K562 (cell line): ENCODE measurements around the gene DCHS2. TPM values are rescaled to one million over a fixed set of nuclear protein-coding genes. Genes with fewer than 3 reads are reported as not detected.

Experiments used
- ATAC-seq: fragments of 200-7000 bp; cut with Tn5 transposase; 3 replicates; pipeline ENCODE4 v1.9.1; 2020; ENCODE audit warnings: moderate library complexity
- BruUV-seq: library from RNA; stranded (reverse); fragments of 400-500 nt; replicated peaks from 2 replicates; lab custom pipeline; 2021; lab: Mats Ljungman, UMichigan
- CTCF ChIA-PET: fragments of 300-600 bp; formaldehyde crosslinking; extraction: SDS; loops from one replicate; lab custom pipeline; 2021; ENCODE audit warnings: low intra/inter-chr PET ratio; lab: Yijun Ruan, JAX
- POLR2A ChIA-PET: fragments of 300-600, 350-650 bp; sonication (Branson Sonifier 250); formaldehyde crosslinking; extraction: SDS; loops from one replicate; lab custom pipeline; 2021; ENCODE audit warnings: antibody characterized with exemption, inconsistent platforms; lab: Yijun Ruan, JAX
- DNase-seq, 4 experiments: peaks; one replicate each; pipeline versions ENCODE4 v3.0.0 to v3.0.0-alpha.2; 2011 to 2018; ENCODE audit warnings: low spot score in 3 of 4, mixed read lengths in 3 of 4; ENCODE audit errors: extremely low read depth in 1 of 4
- FAIRE-seq: peaks from 2 replicates; lab custom pipeline; 2011; peaks lifted over from hg19 to GRCh38; lab: Jason Lieb, UNC
- H2AFZ ChIP-seq: 2 replicates; pipeline ENCODE4 v1.6.0; 2011; ENCODE audit warnings: low read depth, low read length, control low read depth, inconsistent platforms
- H3K27ac ChIP-seq: fragments of 200-600 bp; 3 replicates; pipeline ENCODE4 v1.8.0; 2011; ENCODE audit warnings: low read depth, mild to moderate bottlenecking, control low read depth, inconsistent platforms, low read length, moderate library complexity, mixed read lengths; ENCODE audit errors: extremely low read depth
- H3K27me3 ChIP-seq, 2 experiments: fragments of 300-600 bp in 1 of 2; 2 replicates in 1 of 2; 3 replicates in 1 of 2; pipeline versions ENCODE4 v1.6.0 to v1.8.0; 2011; ENCODE audit warnings: inconsistent platforms in 2 of 2, low read length in 2 of 2, mild to moderate bottlenecking in 1 of 2, mixed read lengths in 1 of 2, moderate library complexity in 1 of 2; ENCODE audit not compliant: control insufficient read depth in 2 of 2, insufficient read depth in 2 of 2
- H3K36me3 ChIP-seq: fragments of 300-600 bp; 3 replicates; pipeline ENCODE4 v1.8.0; 2011; ENCODE audit warnings: mild to moderate bottlenecking, low read length, inconsistent platforms; ENCODE audit not compliant: control insufficient read depth, insufficient read depth
- H3K4me1 ChIP-seq, 2 experiments: fragments of 200-600 bp in 1 of 2; replicated peaks in 1 of 2; 2 replicates in 1 of 2; 3 replicates in 1 of 2; pipeline versions ENCODE4 v1.5.1 to v1.8.0; 2011; ENCODE audit warnings: inconsistent platforms in 2 of 2, low read length in 2 of 2, mild to moderate bottlenecking in 1 of 2, mixed read lengths in 1 of 2, moderate library complexity in 1 of 2; ENCODE audit not compliant: control insufficient read depth in 2 of 2, insufficient read depth in 2 of 2
- H3K4me2 ChIP-seq: 2 replicates; pipeline ENCODE4 v1.6.1; 2011; ENCODE audit warnings: low read length, control low read depth, inconsistent platforms, mixed read lengths; ENCODE audit not compliant: insufficient read depth
- H3K4me3 ChIP-seq: fragments of 200-600 bp; sonication (generic), shearing (Covaris generic); 2 replicates; pipeline ENCODE4 v1.5.1; 2016; ENCODE audit warnings: control low read depth, inconsistent platforms
- H3K79me2 ChIP-seq: fragments of 200-600 bp; 3 replicates; pipeline ENCODE4 v1.8.0; 2011; ENCODE audit warnings: low read length, inconsistent platforms; ENCODE audit not compliant: control insufficient read depth, insufficient read depth
- H3K9ac ChIP-seq, 2 experiments: 2 replicates each; pipeline versions ENCODE4 v1.6.0 to v1.6.1; 2011; ENCODE audit warnings: low read depth in 2 of 2, low read length in 2 of 2, control low read depth in 1 of 2, inconsistent platforms in 1 of 2, mild to moderate bottlenecking in 1 of 2, mixed read lengths in 1 of 2; ENCODE audit not compliant: insufficient read depth in 1 of 2
- H3K9me1 ChIP-seq: one replicate; pipeline ENCODE4 v1.6.0; 2011; ENCODE audit warnings: inconsistent platforms, mild to moderate bottlenecking, low read length, moderate library complexity; ENCODE audit not compliant: control insufficient read depth, insufficient read depth
- H3K9me3 ChIP-seq: replicated peaks from 2 replicates; pipeline ENCODE4 v1.5.1; 2011; ENCODE audit warnings: low read depth, low read length, inconsistent platforms; ENCODE audit not compliant: control insufficient read depth, insufficient read depth
- H4K20me1 ChIP-seq: replicated peaks from 2 replicates; pipeline ENCODE4 v1.6.1; 2011; ENCODE audit warnings: low read length, inconsistent platforms, mixed read lengths; ENCODE audit not compliant: control insufficient read depth, insufficient read depth
- CBX3 ChIP-seq, 2 experiments: IDR thresholded peaks; 1 replicate in 1 of 2; 2 replicates in 1 of 2; pipeline ENCODE4 v1.6.1; 2012; ENCODE audit warnings: inconsistent platforms in 2 of 2, low read length in 2 of 2, borderline replicate concordance in 1 of 2, control low read depth in 1 of 2
- CHD4 ChIP-seq: fragments of 200-600 bp; sonication (generic); IDR thresholded peaks from 3 replicates; pipeline ENCODE4 v1.6.1; 2012; ENCODE audit warnings: low read depth, mild to moderate bottlenecking, mixed read lengths, low read length, inconsistent platforms; ENCODE audit not compliant: insufficient read depth, insufficient replicate concordance, poor library complexity, severe bottlenecking
- CSDE1 ChIP-seq, 2 experiments: fragments of 450-650 bp; IDR thresholded peaks; 2 replicates each; pipeline ENCODE4 v1.6.1; 2016; ENCODE audit warnings: mild to moderate bottlenecking in 1 of 2
- PHB ChIP-seq: fragments of 250-450 bp; sonication (Bioruptor Pico); IDR thresholded peaks from 2 replicates; pipeline ENCODE4 v1.5.0; 2021
- POLR2H ChIP-seq: IDR thresholded peaks from 2 replicates; pipeline ENCODE4 v1.6.1; 2016; ENCODE audit warnings: missing genetic modification characterization, low read depth, mild to moderate bottlenecking, control low read depth, missing compliant biosample characterization, moderate library complexity
- RBM15 ChIP-seq: fragments of 200-400 bp; formaldehyde crosslinking; IDR thresholded peaks from 2 replicates; pipeline ENCODE4 v1.6.1; 2018; ENCODE audit warnings: mild to moderate bottlenecking, low read length, moderate library complexity; ENCODE audit not compliant: insufficient read depth
- WGBS: fragments of 100-300 bp; shearing (Covaris generic); methylation state at CpG from one replicate; pipeline ENCODE4 v1.1.6; 2016; ENCODE audit warnings: low coverage, mixed read lengths; ENCODE audit not compliant: insufficient coverage; ENCODE audit errors: missing lambda C conversion rate; 5-methylcytosine and 5-hydroxymethylcytosine counted together
- in situ Hi-C: fragments of 300-500 bp; cut with MboI; formaldehyde crosslinking; loops from 4 replicates; pipeline ENCODE4 v1.15.0; 2018; ENCODE audit warnings: inconsistent platforms, mixed read lengths
- intact Hi-C: fragments of 100-400 bp; cut with micrococcal nuclease; formaldehyde crosslinking; loops from 2 replicates; pipeline ENCODE4 v1.14.2; 2022
- polyA plus RNA-seq, 8 experiments: library from polyadenylated mRNA; depleted of rRNA in 4 of 8; stranded (reverse) in 5 of 8; unstranded in 3 of 8; fragments of >200 nt; fragmentation: Nextera tagmentation in 2 of 8; fragmentation: Illumina TruSeq in 1 of 8; extraction: Ambion mirVana in 2 of 8; extraction: Trizol in 1 of 8; gene quantifications; 2 replicates each; pipeline versions ENCODE4 v1.2.1 to v1.2.3, GENCODE V29; 2011 to 2014; ENCODE audit warnings: inconsistent platforms in 1 of 8, missing spikeins in 1 of 8
- total RNA-seq, 7 experiments: library from RNA; depleted of rRNA in 6 of 7; stranded (reverse); fragments of >200 nt in 6 of 7; fragmentation: Illumina TruSeq in 2 of 7; extraction: Trizol in 2 of 7; gene quantifications; 2 replicates each; pipeline versions ENCODE4 v1.2.1 to v1.2.3, GENCODE V29; 2011 to 2021; ENCODE audit warnings: low replicate concordance in 1 of 7
- TF ChIP-seq, protein P1 (sequence below): fragments of 450-650 bp; IDR thresholded peaks from 2 replicates; pipeline ENCODE4 v1.6.1; 2017; ENCODE audit warnings: antibody characterized with exemption
- TF ChIP-seq, protein P2 (sequence below), 3 experiments: fragments of 200-800 bp in 1 of 3; fragments of 250-450 bp in 1 of 3; fragments of 450-650 bp in 1 of 3; sonication (Bioruptor Pico) in 1 of 3; sonication (Bioruptor generic) in 1 of 3; formaldehyde crosslinking in 1 of 3; IDR thresholded peaks; 2 replicates each; pipeline versions ENCODE4 v1.6.1 to v1.8.0; 2016 to 2022; ENCODE audit warnings: mild to moderate bottlenecking in 2 of 3, missing genetic modification characterization in 2 of 3, missing compliant biosample characterization in 1 of 3, moderate library complexity in 1 of 3
- TF ChIP-seq, protein P3 (sequence below): IDR thresholded peaks from 2 replicates; pipeline ENCODE4 v1.6.1; 2014; ENCODE audit warnings: antibody characterized with exemption
- TF ChIP-seq, protein P4 (sequence below): fragments of 250-450 bp; sonication (Bioruptor Pico); IDR thresholded peaks from 2 replicates; pipeline ENCODE4 v1.4.0; 2020

Gene DCHS2
- total and polyA plus RNA-seq, 9 of the 15 experiments (the other 6 are each of a cell fraction or from before 2014, with no cell fraction given): 0.49 to 7.1 (median 5.3) TPM

DNA sequence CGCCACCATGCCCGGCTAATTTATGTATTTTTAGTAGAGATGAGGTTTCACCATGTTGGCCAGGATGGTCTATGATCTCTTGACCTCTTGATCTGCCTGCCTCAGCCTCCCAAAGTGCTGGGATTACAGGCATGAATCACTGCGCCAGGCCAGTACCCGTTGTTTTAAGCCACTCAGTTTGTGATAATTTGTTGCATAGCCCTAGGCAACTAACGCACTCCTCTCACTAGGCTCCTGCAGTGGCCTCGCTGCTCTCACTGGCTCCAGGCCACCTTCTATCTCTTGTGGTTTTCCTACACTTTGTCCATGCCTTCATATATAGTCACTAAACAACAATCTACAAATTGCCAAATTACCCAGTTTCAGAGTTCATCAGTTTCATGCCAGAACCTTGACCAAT lies 58.1 kb downstream of the DCHS2 start:
- ATAC-seq (no peak), DNase-seq (no peak), FAIRE-seq (no peak)
- Histone ChIP-seq H2AFZ (no peak overlapping the region), H3K27me3 (no peaks in the 10 kb centered on the region), H3K79me2 (peaks cover 2% of the 10 kb centered on the region; the same call in 2 of the 3 replicates), H3K4me3 (no peak overlapping the region), H3K4me1 (no peaks in the 10 kb centered on the region), H4K20me1 (no peaks in the 10 kb centered on the region), H3K9me1 (no peaks in the 10 kb centered on the region), H3K9me3 (no peaks in the 10 kb centered on the region), H3K36me3 (no peaks in the 10 kb centered on the region), H3K9ac (no peak overlapping the region), H3K27ac (no peak overlapping the region), H3K4me2 (no peak overlapping the region)
- intact Hi-C loops: no loop called here
- POLR2A ChIA-PET: no interaction called here
- in situ Hi-C loops: no loop called here
- TF ChIP-seq, protein P1, sequence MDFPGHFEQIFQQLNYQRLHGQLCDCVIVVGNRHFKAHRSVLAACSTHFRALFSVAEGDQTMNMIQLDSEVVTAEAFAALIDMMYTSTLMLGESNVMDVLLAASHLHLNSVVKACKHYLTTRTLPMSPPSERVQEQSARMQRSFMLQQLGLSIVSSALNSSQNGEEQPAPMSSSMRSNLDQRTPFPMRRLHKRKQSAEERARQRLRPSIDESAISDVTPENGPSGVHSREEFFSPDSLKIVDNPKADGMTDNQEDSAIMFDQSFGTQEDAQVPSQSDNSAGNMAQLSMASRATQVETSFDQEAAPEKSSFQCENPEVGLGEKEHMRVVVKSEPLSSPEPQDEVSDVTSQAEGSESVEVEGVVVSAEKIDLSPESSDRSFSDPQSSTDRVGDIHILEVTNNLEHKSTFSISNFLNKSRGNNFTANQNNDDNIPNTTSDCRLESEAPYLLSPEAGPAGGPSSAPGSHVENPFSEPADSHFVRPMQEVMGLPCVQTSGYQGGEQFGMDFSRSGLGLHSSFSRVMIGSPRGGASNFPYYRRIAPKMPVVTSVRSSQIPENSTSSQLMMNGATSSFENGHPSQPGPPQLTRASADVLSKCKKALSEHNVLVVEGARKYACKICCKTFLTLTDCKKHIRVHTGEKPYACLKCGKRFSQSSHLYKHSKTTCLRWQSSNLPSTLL: no peak
- TF ChIP-seq CSDE1 (IDR thresholded peaks at IDR 0.05) (no peak), POLR2H (tag) (no peak), RBM15 (no peak), PHB (CRISPR knock-in tag) (no peak), CHD4 (no peak), CBX3 (IDR thresholded peaks at IDR 0.05; ENCODE audit: borderline replicate concordance in 1 of 2, low read length in 2 of 2) (no peak)
- TF ChIP-seq, protein P2, sequence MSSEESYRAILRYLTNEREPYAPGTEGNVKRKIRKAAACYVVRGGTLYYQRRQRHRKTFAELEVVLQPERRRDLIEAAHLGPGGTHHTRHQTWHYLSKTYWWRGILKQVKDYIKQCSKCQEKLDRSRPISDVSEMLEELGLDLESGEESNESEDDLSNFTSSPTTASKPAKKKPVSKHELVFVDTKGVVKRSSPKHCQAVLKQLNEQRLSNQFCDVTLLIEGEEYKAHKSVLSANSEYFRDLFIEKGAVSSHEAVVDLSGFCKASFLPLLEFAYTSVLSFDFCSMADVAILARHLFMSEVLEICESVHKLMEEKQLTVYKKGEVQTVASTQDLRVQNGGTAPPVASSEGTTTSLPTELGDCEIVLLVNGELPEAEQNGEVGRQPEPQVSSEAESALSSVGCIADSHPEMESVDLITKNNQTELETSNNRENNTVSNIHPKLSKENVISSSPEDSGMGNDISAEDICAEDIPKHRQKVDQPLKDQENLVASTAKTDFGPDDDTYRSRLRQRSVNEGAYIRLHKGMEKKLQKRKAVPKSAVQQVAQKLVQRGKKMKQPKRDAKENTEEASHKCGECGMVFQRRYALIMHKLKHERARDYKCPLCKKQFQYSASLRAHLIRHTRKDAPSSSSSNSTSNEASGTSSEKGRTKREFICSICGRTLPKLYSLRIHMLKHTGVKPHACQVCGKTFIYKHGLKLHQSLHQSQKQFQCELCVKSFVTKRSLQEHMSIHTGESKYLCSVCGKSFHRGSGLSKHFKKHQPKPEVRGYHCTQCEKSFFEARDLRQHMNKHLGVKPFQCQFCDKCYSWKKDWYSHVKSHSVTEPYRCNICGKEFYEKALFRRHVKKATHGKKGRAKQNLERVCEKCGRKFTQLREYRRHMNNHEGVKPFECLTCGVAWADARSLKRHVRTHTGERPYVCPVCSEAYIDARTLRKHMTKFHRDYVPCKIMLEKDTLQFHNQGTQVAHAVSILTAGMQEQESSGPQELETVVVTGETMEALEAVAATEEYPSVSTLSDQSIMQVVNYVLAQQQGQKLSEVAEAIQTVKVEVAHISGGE (CRISPR knock-in tag; IDR thresholded peaks at IDR 0.05): no peak
- TF ChIP-seq, protein P3, sequence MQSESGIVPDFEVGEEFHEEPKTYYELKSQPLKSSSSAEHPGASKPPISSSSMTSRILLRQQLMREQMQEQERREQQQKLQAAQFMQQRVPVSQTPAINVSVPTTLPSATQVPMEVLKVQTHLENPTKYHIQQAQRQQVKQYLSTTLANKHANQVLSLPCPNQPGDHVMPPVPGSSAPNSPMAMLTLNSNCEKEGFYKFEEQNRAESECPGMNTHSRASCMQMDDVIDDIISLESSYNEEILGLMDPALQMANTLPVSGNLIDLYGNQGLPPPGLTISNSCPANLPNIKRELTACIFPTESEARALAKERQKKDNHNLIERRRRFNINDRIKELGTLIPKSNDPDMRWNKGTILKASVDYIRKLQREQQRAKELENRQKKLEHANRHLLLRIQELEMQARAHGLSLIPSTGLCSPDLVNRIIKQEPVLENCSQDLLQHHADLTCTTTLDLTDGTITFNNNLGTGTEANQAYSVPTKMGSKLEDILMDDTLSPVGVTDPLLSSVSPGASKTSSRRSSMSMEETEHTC: no peak
- TF ChIP-seq, protein P4, sequence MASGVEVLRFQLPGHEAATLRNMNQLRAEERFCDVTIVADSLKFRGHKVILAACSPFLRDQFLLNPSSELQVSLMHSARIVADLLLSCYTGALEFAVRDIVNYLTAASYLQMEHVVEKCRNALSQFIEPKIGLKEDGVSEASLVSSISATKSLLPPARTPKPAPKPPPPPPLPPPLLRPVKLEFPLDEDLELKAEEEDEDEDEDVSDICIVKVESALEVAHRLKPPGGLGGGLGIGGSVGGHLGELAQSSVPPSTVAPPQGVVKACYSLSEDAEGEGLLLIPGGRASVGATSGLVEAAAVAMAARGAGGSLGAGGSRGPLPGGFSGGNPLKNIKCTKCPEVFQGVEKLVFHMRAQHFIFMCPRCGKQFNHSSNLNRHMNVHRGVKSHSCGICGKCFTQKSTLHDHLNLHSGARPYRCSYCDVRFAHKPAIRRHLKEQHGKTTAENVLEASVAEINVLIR (CRISPR knock-in tag): no peak
- no TSS peak for BruUV-seq
- CTCF ChIA-PET: no interaction called here
- 71% methylated on average over 6 of the region's 6 CpGs for WGBS
